DND-41 (cell line): Measurements from ENCODE around the gene HECTD3.
"Not testable (repeated sequence)": the region's sequence is repeated elsewhere in the genome, so short reads cannot be mapped to it uniquely, and the experiment has no call there.

Experiments
- EZH2 ChIP-seq: IDR thresholded peaks from 3 replicates; pipeline ENCODE4 v1.6.1; 2012; ENCODE audit warnings: borderline replicate concordance, low read depth, mild to moderate bottlenecking, moderate library complexity, low read length, inconsistent platforms; ENCODE audit not compliant: severe bottlenecking
- TF ChIP-seq, protein P1 (sequence below): IDR thresholded peaks from 2 replicates; pipeline ENCODE4 v1.5.1; 2012; ENCODE audit warnings: borderline replicate concordance, low read length, moderate library complexity, mild to moderate bottlenecking; ENCODE audit not compliant: poor library complexity, severe bottlenecking; ENCODE audit errors: extremely low read depth

DNA sequence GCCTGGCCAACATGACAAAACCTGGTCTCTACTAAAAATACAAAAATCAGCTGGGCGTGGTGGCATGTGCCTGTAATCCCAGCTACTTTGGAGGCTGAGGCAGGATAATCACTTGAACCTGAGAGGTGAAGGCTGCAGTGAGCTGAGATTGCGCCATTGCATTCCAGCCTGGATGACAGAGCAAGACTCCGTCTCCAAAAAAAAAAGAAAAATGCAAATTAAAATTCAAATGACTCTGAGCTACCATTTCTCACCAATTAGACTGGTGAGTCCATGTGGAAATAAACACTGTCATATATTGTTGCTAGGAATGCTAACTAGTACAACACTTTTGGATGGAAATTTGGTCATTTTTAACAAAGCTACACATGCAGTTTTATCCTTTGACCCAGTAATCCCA lies 53.6 kb downstream of the HECTD3 start:
- TF ChIP-seq, protein P1, sequence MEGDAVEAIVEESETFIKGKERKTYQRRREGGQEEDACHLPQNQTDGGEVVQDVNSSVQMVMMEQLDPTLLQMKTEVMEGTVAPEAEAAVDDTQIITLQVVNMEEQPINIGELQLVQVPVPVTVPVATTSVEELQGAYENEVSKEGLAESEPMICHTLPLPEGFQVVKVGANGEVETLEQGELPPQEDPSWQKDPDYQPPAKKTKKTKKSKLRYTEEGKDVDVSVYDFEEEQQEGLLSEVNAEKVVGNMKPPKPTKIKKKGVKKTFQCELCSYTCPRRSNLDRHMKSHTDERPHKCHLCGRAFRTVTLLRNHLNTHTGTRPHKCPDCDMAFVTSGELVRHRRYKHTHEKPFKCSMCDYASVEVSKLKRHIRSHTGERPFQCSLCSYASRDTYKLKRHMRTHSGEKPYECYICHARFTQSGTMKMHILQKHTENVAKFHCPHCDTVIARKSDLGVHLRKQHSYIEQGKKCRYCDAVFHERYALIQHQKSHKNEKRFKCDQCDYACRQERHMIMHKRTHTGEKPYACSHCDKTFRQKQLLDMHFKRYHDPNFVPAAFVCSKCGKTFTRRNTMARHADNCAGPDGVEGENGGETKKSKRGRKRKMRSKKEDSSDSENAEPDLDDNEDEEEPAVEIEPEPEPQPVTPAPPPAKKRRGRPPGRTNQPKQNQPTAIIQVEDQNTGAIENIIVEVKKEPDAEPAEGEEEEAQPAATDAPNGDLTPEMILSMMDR, result not testable (repeated sequence)
- TF ChIP-seq EZH2, result not testable (repeated sequence)
